Endometrial microvascular endothelial cells (primary cell): ENCODE data around the gene CISD1. TPM values are rescaled to one million over a fixed set of nuclear protein-coding genes. Genes with fewer than 3 reads are reported as not detected.

Experiments
- total RNA-seq: library from RNA; depleted of rRNA; stranded (reverse); fragments of >200 nt; gene quantifications from one replicate; pipeline ENCODE4 v1.2.3, GENCODE V29; 2015; ENCODE audit errors: inconsistent ontology term

CISD1 gene
- total RNA-seq, 1 donor from 2014 or later, result 34.2 TPM

Other genes starting within 250 kb of the CISD1 start
- 5.5 TPM for gene IPMK, start 1.3 kb upstream of the CISD1 start, total RNA-seq
- 11.8 TPM for gene UBE2D1, start 65.8 kb downstream of the CISD1 start, total RNA-seq
- gene TFAM, start 116.2 kb downstream of the CISD1 start, total RNA-seq, result 26.2 TPM
- gene BICC1, start 243.7 kb downstream of the CISD1 start, total RNA-seq, result not detected